SJSA1 (cell line): ENCODE results near the gene CRISPLD2. TPM values are rescaled to one million over a fixed set of nuclear protein-coding genes. Genes with fewer than 3 reads are reported as not detected.

Experiments
- DNase-seq, 2 experiments: peaks; one replicate each; pipeline ENCODE4 v3.0.0-alpha.2; 2015 to 2020; ENCODE audit warnings: low spot score in 2 of 2, low read depth in 1 of 2
- H3K27ac ChIP-seq: fragments of 250-450 bp; sonication (Bioruptor Pico); 2 replicates; pipeline ENCODE4 v1.5.1; 2020; ENCODE audit warnings: mild to moderate bottlenecking, moderate library complexity
- H3K27me3 ChIP-seq: fragments of 250-450 bp; sonication (Bioruptor Pico); replicated peaks from 2 replicates; pipeline ENCODE4 v1.5.1; 2020; ENCODE audit warnings: mild to moderate bottlenecking, moderate library complexity
- H3K36me3 ChIP-seq: fragments of 250-450 bp; sonication (Bioruptor Pico); 2 replicates; pipeline ENCODE4 v1.5.1; 2020; ENCODE audit warnings: mild to moderate bottlenecking
- H3K4me1 ChIP-seq: fragments of 250-450 bp; sonication (Bioruptor Pico); replicated peaks from 2 replicates; pipeline ENCODE4 v1.6.1; 2021; ENCODE audit warnings: mild to moderate bottlenecking
- H3K4me3 ChIP-seq: fragments of 250-450 bp; sonication (Bioruptor Pico); 2 replicates; pipeline ENCODE4 v1.5.1; 2020; ENCODE audit warnings: mild to moderate bottlenecking
- H3K9me3 ChIP-seq: fragments of 250-450 bp; sonication (Bioruptor Pico); replicated peaks from 2 replicates; pipeline ENCODE4 v1.5.1; 2020; ENCODE audit warnings: mild to moderate bottlenecking
- total RNA-seq: library from RNA; depleted of rRNA; stranded (reverse); fragments of >200 nt; shearing (Covaris generic); gene quantifications from 2 replicates; pipeline ENCODE4 v1.2.3, GENCODE V29; 2014

CRISPLD2 gene
- total RNA-seq, 1 experiment from 2014 or later = 6.4 TPM

- Histone ChIP-seq H3K36me3 (no peaks in the 10 kb centered on the region), H3K27me3 (no peaks in the 10 kb centered on the region), H3K9me3 (no peaks in the 10 kb centered on the region), H3K27ac (no peak overlapping the region), H3K4me1 (peaks cover 23% of the 10 kb centered on the region), H3K4me3 (no peak overlapping the region)
- no peak for DNase-seq
Measured at GRCh38 chr16:84843149-84844048, 23.6 kb downstream of the CRISPLD2 start.

- no peak for DNase-seq
- Histone ChIP-seq H3K4me1 (peaks cover 17% of the 10 kb centered on the region), H3K4me3 (no peak overlapping the region), H3K9me3 (no peaks in the 10 kb centered on the region), H3K27me3 (no peaks in the 10 kb centered on the region), H3K36me3 (no peaks in the 10 kb centered on the region), H3K27ac (no peak overlapping the region)
Measured at GRCh38 chr16:84844049-84844350, 24.2 kb downstream of the CRISPLD2 start.

GRCh38 chr16:84844559-84845495, 25.0 kb downstream of the CRISPLD2 start:
- no peaks in the 10 kb centered on the region for H3K27me3 ChIP-seq
- no peak overlapping the region for H3K4me3 ChIP-seq
- DNase-seq = no peak
- no peak overlapping the region for H3K27ac ChIP-seq
- H3K9me3 ChIP-seq = no peaks in the 10 kb centered on the region
- H3K36me3 ChIP-seq = no peaks in the 10 kb centered on the region
- H3K4me1 ChIP-seq = peaks cover 9% of the 10 kb centered on the region

- Histone ChIP-seq H3K27me3 (no peaks in the 10 kb centered on the region), H3K4me1 (peaks cover 4% of the 10 kb centered on the region), H3K36me3 (no peaks in the 10 kb centered on the region), H3K27ac (no peak overlapping the region), H3K4me3 (no peak overlapping the region), H3K9me3 (no peaks in the 10 kb centered on the region)
- DNase-seq = no peak
Measured at GRCh38 chr16:84845496-84846002, 25.8 kb downstream of the CRISPLD2 start.

- DNase-seq = no peak
- Histone ChIP-seq H3K27me3 (no peaks in the 10 kb centered on the region), H3K36me3 (no peaks in the 10 kb centered on the region), H3K9me3 (no peaks in the 10 kb centered on the region), H3K4me1 (peaks cover 19% of the 10 kb centered on the region), H3K27ac (no peak overlapping the region), H3K4me3 (no peak overlapping the region)
Measured at GRCh38 chr16:84847564-84848355, 28.0 kb downstream of the CRISPLD2 start.

- no peaks in the 10 kb centered on the region for H3K9me3 ChIP-seq
- DNase-seq = no peak
- no peaks in the 10 kb centered on the region for H3K36me3 ChIP-seq
- no peaks in the 10 kb centered on the region for H3K27me3 ChIP-seq
- H3K4me1 ChIP-seq = peaks cover 19% of the 10 kb centered on the region
- H3K27ac ChIP-seq = no peak overlapping the region
- H3K4me3 ChIP-seq = no peak overlapping the region
Measured at GRCh38 chr16:84848986-84849634, 29.3 kb downstream of the CRISPLD2 start.

GRCh38 chr16:84849751-84850150, 30.0 kb downstream of the CRISPLD2 start:
- Histone ChIP-seq H3K27ac (no peak overlapping the region), H3K4me1 (peaks cover 19% of the 10 kb centered on the region), H3K9me3 (no peaks in the 10 kb centered on the region), H3K27me3 (no peaks in the 10 kb centered on the region), H3K36me3 (no peaks in the 10 kb centered on the region), H3K4me3 (no peak overlapping the region)
- no peak for DNase-seq

- Histone ChIP-seq H3K4me3 (no peak overlapping the region), H3K9me3 (no peaks in the 10 kb centered on the region), H3K36me3 (no peaks in the 10 kb centered on the region), H3K4me1 (peaks cover 19% of the 10 kb centered on the region), H3K27ac (peak overlapping the region; percentile 41), H3K27me3 (no peaks in the 10 kb centered on the region)
- no peak for DNase-seq
Measured at GRCh38 chr16:84850714-84851113, 30.9 kb downstream of the CRISPLD2 start.

- no peaks in the 10 kb centered on the region for H3K9me3 ChIP-seq
- DNase-seq = peak; percentile 98 to 99
- no peak overlapping the region for H3K4me3 ChIP-seq
- no peaks in the 10 kb centered on the region for H3K27me3 ChIP-seq
- H3K4me1 ChIP-seq = peaks cover 19% of the 10 kb centered on the region
- H3K27ac ChIP-seq = peak overlapping the region; percentile 41
- no peaks in the 10 kb centered on the region for H3K36me3 ChIP-seq
Measured at GRCh38 chr16:84851192-84852127, 31.7 kb downstream of the CRISPLD2 start.

GRCh38 chr16:84853534-84853933, 33.7 kb downstream of the CRISPLD2 start:
- DNase-seq = no peak
- H3K4me3 ChIP-seq = no peak overlapping the region
- peaks cover 19% of the 10 kb centered on the region for H3K4me1 ChIP-seq
- H3K36me3 ChIP-seq = no peaks in the 10 kb centered on the region
- H3K27ac ChIP-seq = no peak overlapping the region
- no peaks in the 10 kb centered on the region for H3K27me3 ChIP-seq
- no peaks in the 10 kb centered on the region for H3K9me3 ChIP-seq

GRCh38 chr16:84854759-84855158, 35.0 kb downstream of the CRISPLD2 start:
- H3K9me3 ChIP-seq = peaks cover 2% of the 10 kb centered on the region; the same call in 1 of the 2 replicates
- H3K36me3 ChIP-seq = no peaks in the 10 kb centered on the region
- no peak overlapping the region for H3K4me3 ChIP-seq
- DNase-seq = no peak
- no peaks in the 10 kb centered on the region for H3K27me3 ChIP-seq
- H3K27ac ChIP-seq = no peak overlapping the region
- H3K4me1 ChIP-seq = peaks cover 19% of the 10 kb centered on the region
